K562 (cell line): ENCODE measurements around the gene FERMT3.

Experiments used
- CCAR2 ChIP-seq: fragments of 200-400 bp; formaldehyde crosslinking; IDR thresholded peaks from 2 replicates; pipeline ENCODE4 v1.6.1; 2017; ENCODE audit warnings: mild to moderate bottlenecking, low read depth, low read length
- CTCF ChIP-seq, 3 experiments: IDR thresholded peaks in 2 of 3; conservative IDR thresholded peaks in 1 of 3; 2 replicates each; pipeline ENCODE4 v1.5.1; 2011 to 2012; ENCODE audit warnings: low read length in 3 of 3, mild to moderate bottlenecking in 3 of 3, control low read depth in 2 of 3, improper control_type of control experiment in 1 of 3, inconsistent platforms in 1 of 3, low read depth in 1 of 3, mixed read lengths in 1 of 3, moderate library complexity in 1 of 3; ENCODE audit not compliant: insufficient read depth in 2 of 3
- ELK1 ChIP-seq: sonication (generic); formaldehyde crosslinking; IDR thresholded peaks from 2 replicates; pipeline ENCODE4 v1.8.1; 2022; ENCODE audit warnings: missing genetic modification reagents
- ETS2 ChIP-seq: IDR thresholded peaks from 2 replicates; pipeline ENCODE4 v1.6.1; 2016; ENCODE audit warnings: borderline replicate concordance, missing genetic modification characterization, mild to moderate bottlenecking, moderate library complexity, missing compliant biosample characterization; ENCODE audit not compliant: poor library complexity, severe bottlenecking
- ILF3 ChIP-seq: fragments of 450-650 bp; IDR thresholded peaks from 2 replicates; pipeline ENCODE4 v1.6.1; 2018; ENCODE audit warnings: antibody characterized with exemption, mild to moderate bottlenecking, moderate library complexity, borderline replicate concordance
- MAFF ChIP-seq: IDR thresholded peaks from 2 replicates; pipeline ENCODE4 v1.6.1; 2012; ENCODE audit warnings: low read length, improper control_type of control experiment
- MXI1 ChIP-seq: IDR thresholded peaks from 2 replicates; pipeline ENCODE4 v1.6.1; 2011; ENCODE audit warnings: low read depth, mild to moderate bottlenecking, improper control_type of control experiment, low read length
- POLR2A ChIP-seq: fragments of 450-650 bp; conservative IDR thresholded peaks from 2 replicates; pipeline ENCODE4 v1.6.1; 2016
- RAD21 ChIP-seq, 2 experiments: fragments of 250-450 bp in 1 of 2; fragments of 450-650 bp in 1 of 2; sonication (Bioruptor Pico) in 1 of 2; formaldehyde crosslinking in 1 of 2; IDR thresholded peaks in 1 of 2; conservative IDR thresholded peaks in 1 of 2; 2 replicates each; pipeline versions ENCODE4 v1.4.0 to v1.8.0; 2020 to 2022; ENCODE audit warnings: mild to moderate bottlenecking in 2 of 2, moderate library complexity in 1 of 2
- SETDB1 ChIP-seq: IDR thresholded peaks from one replicate; pipeline ENCODE4 v1.6.1; 2012; ENCODE audit warnings: low read length, control low read depth, inconsistent platforms
- TRIM28 ChIP-seq: fragments of 450-650 bp; IDR thresholded peaks from 2 replicates; pipeline ENCODE4 v1.6.1; 2017
- ZNF121 ChIP-seq: sonication (generic); formaldehyde crosslinking; conservative IDR thresholded peaks from 2 replicates; pipeline ENCODE4 v1.8.0; 2022; ENCODE audit warnings: missing genetic modification reagents

- TF ChIP-seq CCAR2 (no peak), CTCF (IDR thresholded peaks at IDR 0.05 in 2 of 3, conservative IDR thresholded peaks at IDR 0.05 in 1 of 3; ENCODE audit: insufficient read depth in 2 of 3, low read depth in 1 of 3, low read length in 3 of 3) (no peak), SETDB1 (no peak), RAD21 (CRISPR knock-in tag; conservative IDR thresholded peaks at IDR 0.05 in 1 of 2, IDR thresholded peaks at IDR 0.05 in 1 of 2) (no peak), ELK1 (CRISPR knock-in tag) (no peak), MXI1 (0 out of 2 replicates have a peak, but pooled peaks have one; percentile 12), TRIM28 (no peak), POLR2A (peak; percentile 77), ZNF121 (CRISPR knock-in tag) (no peak), ILF3 (no peak), ETS2 (tag) (no peak), MAFF (no peak)
These were observed 39.5 kb downstream of the FERMT3 start for GRCh38 chr11:64245797-64246620.
